Activated CD4-positive, alpha-beta T cell treated with anti-CD3 and anti-CD28 coated beads, Interleukin-10, Interleukin-2, amounts not matched to agents 100 ng/mL and 50 ng/mL, durations not matched to agents 16 hours and 8 hours (primary cell): ENCODE measurements around the gene NTRK2.

Experiments
- DNase-seq: peaks from one replicate; pipeline ENCODE4 v3.0.0-alpha.2; 2020

Gene NTRK2

GRCh38 chr9:84900421-84900820 lies 230.9 kb downstream of the NTRK2 start:
- DNase-seq: no peak

- no peak for DNase-seq
Observed at GRCh38 chr9:84903963-84904362, 234.4 kb downstream of the NTRK2 start.

- DNase-seq: no peak
Observed at GRCh38 chr9:84916769-84917168, 247.2 kb downstream of the NTRK2 start.

GRCh38 chr9:84917366-84918070 lies 248.0 kb downstream of the NTRK2 start:
- no peak for DNase-seq

GRCh38 chr9:84919440-84919839 lies 249.9 kb downstream of the NTRK2 start:
- no peak for DNase-seq

- DNase-seq: no peak
Observed at GRCh38 chr9:84921175-84921574, 251.6 kb downstream of the NTRK2 start.

GRCh38 chr9:84922051-84922450 lies 252.5 kb downstream of the NTRK2 start:
- no peak for DNase-seq

GRCh38 chr9:84924266-84924665 lies 254.7 kb downstream of the NTRK2 start:
- DNase-seq: no peak

GRCh38 chr9:84925225-84925872 lies 255.8 kb downstream of the NTRK2 start:
- no peak for DNase-seq

GRCh38 chr9:84926793-84927192 lies 257.3 kb downstream of the NTRK2 start:
- DNase-seq: no peak

GRCh38 chr9:84928419-84928818 lies 258.9 kb downstream of the NTRK2 start:
- no peak for DNase-seq

GRCh38 chr9:84929068-84929467 lies 259.5 kb downstream of the NTRK2 start:
- DNase-seq: no peak

- no peak for DNase-seq
Observed at GRCh38 chr9:84932915-84933527, 263.5 kb downstream of the NTRK2 start.

GRCh38 chr9:84935528-84936117 lies 266.1 kb downstream of the NTRK2 start:
- DNase-seq: no peak

GRCh38 chr9:84937180-84937579 lies 267.7 kb downstream of the NTRK2 start:
- DNase-seq: no peak

- no peak for DNase-seq
Observed at GRCh38 chr9:84937581-84937980, 268.1 kb downstream of the NTRK2 start.

- DNase-seq: no peak
Observed at GRCh38 chr9:84939774-84940173, 270.2 kb downstream of the NTRK2 start.

- DNase-seq: no peak
Observed at GRCh38 chr9:84940294-84940693, 270.8 kb downstream of the NTRK2 start.

- DNase-seq: no peak
Observed at GRCh38 chr9:84941792-84942191, 272.3 kb downstream of the NTRK2 start.

GRCh38 chr9:84943482-84944050 lies 274.0 kb downstream of the NTRK2 start:
- DNase-seq: no peak

- no peak for DNase-seq
Observed at GRCh38 chr9:84945878-84946538, 276.5 kb downstream of the NTRK2 start.

GRCh38 chr9:84947412-84947972 lies 278.0 kb downstream of the NTRK2 start:
- DNase-seq: no peak

GRCh38 chr9:84949258-84949657 lies 279.7 kb downstream of the NTRK2 start:
- DNase-seq: no peak
